Measurements from ENCODE around the gene PDCD1. TPM values are rescaled to one million over a fixed set of nuclear protein-coding genes. Genes with fewer than 3 reads are reported as not detected.

PDCD1 gene
- total and polyA plus RNA-seq, 2 of the 13 experiments (the other 11 are each of a cell fraction or from before 2014, with no cell fraction given), result 0.04 TPM; not detected in 1

DNA sequence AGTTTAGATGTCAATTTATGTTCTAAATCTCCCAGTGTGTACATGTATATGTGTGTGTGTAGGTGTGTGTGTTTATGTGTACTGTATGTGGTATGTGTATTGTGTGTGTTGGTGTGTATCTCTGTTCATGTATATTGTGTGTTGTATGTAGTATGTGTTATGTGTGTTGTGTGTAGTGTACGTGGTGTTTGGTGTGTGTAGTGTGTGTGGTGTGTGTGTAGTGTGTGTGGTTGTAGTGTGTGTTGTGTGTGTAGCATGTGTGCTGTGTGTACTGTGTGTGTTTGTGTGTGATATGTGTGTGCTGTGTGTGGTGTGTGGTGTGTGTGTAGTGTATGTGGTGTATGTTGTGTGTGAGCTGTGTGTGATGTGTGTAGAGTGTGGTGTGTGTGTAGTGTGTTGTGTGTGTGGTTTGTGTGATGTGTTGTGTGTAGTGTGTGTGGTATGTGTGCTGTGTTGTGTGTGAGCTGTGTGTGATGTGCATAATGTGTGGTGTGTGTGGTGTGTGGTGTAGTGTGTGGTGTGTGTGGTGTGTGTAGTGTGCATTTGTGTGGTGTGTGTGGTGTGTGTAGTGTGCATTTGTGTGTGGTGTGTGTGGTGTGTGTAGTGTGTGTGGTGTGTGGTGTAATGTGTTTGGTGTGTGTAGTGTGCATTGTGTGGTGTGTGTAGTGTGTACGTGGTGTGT is 5.6 kb upstream of the PDCD1 start (continued):
- TF ChIP-seq ZHX1 (CRISPR knock-in tag; IDR thresholded peaks at IDR 0.05; ENCODE audit: low read depth) (no peak), NONO (IDR thresholded peaks at IDR 0.05) (0 out of 2 replicates have a peak, but pooled peaks have one; percentile 67), NONO (CRISPR knock-in tag; conservative IDR thresholded peaks at IDR 0.05) (no peak), REXO4 (CRISPR knock-in tag; IDR thresholded peaks at IDR 0.05; ENCODE audit: borderline replicate concordance) (no peak), HNRNPL (IDR thresholded peaks at IDR 0.05; ENCODE audit: low read depth, low read length) (peak; percentile 81; the same call in 1 of the 2 replicates), CC2D1A (CRISPR knock-in tag; IDR thresholded peaks at IDR 0.05) (no peak), ZNF224 (CRISPR knock-in tag; IDR thresholded peaks at IDR 0.05) (no peak), HDAC2 (CRISPR knock-in tag; IDR thresholded peaks at IDR 0.05) (no peak), U2AF1 (optimal IDR thresholded peaks at IDR 0.05; ENCODE audit: low read depth, low read length) (no peak), CHCHD3 (CRISPR knock-in tag; IDR thresholded peaks at IDR 0.05) (0 out of 2 replicates have a peak, but pooled peaks have one; percentile 52), ZNF20 (CRISPR knock-in tag; IDR thresholded peaks at IDR 0.05) (no peak), FOXC1 (CRISPR knock-in tag; IDR thresholded peaks at IDR 0.05; ENCODE audit: borderline replicate concordance) (no peak), HOXA3 (CRISPR knock-in tag; IDR thresholded peaks at IDR 0.05) (no peak)
- TF ChIP-seq, protein P1, sequence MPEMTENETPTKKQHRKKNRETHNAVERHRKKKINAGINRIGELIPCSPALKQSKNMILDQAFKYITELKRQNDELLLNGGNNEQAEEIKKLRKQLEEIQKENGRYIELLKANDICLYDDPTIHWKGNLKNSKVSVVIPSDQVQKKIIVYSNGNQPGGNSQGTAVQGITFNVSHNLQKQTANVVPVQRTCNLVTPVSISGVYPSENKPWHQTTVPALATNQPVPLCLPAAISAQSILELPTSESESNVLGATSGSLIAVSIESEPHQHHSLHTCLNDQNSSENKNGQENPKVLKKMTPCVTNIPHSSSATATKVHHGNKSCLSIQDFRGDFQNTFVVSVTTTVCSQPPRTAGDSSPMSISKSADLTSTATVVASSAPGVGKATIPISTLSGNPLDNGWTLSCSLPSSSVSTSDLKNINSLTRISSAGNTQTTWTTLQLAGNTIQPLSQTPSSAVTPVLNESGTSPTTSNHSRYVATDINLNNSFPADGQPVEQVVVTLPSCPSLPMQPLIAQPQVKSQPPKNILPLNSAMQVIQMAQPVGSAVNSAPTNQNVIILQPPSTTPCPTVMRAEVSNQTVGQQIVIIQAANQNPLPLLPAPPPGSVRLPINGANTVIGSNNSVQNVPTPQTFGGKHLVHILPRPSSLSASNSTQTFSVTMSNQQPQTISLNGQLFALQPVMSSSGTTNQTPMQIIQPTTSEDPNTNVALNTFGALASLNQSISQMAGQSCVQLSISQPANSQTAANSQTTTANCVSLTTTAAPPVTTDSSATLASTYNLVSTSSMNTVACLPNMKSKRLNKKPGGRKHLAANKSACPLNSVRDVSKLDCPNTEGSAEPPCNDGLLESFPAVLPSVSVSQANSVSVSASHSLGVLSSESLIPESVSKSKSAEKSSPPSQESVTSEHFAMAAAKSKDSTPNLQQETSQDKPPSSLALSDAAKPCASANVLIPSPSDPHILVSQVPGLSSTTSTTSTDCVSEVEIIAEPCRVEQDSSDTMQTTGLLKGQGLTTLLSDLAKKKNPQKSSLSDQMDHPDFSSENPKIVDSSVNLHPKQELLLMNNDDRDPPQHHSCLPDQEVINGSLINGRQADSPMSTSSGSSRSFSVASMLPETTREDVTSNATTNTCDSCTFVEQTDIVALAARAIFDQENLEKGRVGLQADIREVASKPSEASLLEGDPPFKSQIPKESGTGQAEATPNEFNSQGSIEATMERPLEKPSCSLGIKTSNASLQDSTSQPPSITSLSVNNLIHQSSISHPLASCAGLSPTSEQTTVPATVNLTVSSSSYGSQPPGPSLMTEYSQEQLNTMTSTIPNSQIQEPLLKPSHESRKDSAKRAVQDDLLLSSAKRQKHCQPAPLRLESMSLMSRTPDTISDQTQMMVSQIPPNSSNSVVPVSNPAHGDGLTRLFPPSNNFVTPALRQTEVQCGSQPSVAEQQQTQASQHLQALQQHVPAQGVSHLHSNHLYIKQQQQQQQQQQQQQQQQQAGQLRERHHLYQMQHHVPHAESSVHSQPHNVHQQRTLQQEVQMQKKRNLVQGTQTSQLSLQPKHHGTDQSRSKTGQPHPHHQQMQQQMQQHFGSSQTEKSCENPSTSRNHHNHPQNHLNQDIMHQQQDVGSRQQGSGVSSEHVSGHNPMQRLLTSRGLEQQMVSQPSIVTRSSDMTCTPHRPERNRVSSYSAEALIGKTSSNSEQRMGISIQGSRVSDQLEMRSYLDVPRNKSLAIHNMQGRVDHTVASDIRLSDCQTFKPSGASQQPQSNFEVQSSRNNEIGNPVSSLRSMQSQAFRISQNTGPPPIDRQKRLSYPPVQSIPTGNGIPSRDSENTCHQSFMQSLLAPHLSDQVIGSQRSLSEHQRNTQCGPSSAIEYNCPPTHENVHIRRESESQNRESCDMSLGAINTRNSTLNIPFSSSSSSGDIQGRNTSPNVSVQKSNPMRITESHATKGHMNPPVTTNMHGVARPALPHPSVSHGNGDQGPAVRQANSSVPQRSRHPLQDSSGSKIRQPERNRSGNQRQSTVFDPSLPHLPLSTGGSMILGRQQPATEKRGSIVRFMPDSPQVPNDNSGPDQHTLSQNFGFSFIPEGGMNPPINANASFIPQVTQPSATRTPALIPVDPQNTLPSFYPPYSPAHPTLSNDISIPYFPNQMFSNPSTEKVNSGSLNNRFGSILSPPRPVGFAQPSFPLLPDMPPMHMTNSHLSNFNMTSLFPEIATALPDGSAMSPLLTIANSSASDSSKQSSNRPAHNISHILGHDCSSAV (CRISPR knock-in tag; IDR thresholded peaks at IDR 0.05; ENCODE audit: borderline replicate concordance), result no peak
- TF ChIP-seq, protein P2, sequence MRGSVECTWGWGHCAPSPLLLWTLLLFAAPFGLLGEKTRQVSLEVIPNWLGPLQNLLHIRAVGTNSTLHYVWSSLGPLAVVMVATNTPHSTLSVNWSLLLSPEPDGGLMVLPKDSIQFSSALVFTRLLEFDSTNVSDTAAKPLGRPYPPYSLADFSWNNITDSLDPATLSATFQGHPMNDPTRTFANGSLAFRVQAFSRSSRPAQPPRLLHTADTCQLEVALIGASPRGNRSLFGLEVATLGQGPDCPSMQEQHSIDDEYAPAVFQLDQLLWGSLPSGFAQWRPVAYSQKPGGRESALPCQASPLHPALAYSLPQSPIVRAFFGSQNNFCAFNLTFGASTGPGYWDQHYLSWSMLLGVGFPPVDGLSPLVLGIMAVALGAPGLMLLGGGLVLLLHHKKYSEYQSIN (CRISPR knock-in tag; IDR thresholded peaks at IDR 0.05; ENCODE audit: borderline replicate concordance), result no peak
